NCI-H2196 (cell line): ENCODE measurements around the gene PADI2.

Source experiments
- DNase-seq: peaks from one replicate; lab custom pipeline; 2025; ENCODE audit not compliant: unreplicated experiment; lab: John Stamatoyannopoulos, UW

Gene PADI2

DNA sequence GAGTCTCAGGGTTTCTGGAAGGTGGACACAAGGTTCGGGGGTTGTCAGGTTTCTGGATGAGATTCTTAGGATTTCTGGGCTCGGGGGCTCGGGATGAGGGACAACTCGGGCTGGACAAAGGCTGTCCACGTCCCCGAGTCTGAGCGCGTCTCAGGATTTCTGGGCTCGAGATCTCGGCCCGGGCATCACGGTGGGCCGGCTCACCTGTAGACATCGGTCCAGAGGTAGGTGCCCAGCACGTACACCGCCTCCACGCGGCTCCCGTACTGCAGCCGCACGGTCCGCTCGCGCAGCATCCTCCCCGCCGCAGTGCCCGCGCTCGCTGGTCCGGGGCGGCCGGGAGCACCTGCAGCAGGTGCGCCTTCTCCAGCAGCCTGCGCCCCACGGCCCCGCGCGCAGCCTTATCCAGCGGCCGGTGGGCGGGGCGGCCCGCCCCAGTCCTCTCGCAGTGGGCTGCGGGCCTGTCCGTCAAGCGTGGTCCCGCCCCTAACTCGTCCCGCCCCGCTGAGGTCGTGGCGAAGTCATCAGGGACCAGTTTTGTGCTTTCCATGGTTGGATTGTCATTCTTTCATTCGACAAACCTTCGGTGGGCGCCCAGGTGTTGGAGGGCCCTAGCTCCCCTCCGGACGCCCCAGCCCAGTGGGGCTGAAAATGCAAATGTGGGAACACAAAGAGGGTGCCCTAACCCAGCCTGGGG lies at the start of gene PADI2:
Gene PADI2, minus strand, starts transcription at position 376 of the 697 bp plus-strand sequence. Its CDS starts 80 bp downstream, at position 296.
- DNase-seq, result peak; percentile 90

DNA sequence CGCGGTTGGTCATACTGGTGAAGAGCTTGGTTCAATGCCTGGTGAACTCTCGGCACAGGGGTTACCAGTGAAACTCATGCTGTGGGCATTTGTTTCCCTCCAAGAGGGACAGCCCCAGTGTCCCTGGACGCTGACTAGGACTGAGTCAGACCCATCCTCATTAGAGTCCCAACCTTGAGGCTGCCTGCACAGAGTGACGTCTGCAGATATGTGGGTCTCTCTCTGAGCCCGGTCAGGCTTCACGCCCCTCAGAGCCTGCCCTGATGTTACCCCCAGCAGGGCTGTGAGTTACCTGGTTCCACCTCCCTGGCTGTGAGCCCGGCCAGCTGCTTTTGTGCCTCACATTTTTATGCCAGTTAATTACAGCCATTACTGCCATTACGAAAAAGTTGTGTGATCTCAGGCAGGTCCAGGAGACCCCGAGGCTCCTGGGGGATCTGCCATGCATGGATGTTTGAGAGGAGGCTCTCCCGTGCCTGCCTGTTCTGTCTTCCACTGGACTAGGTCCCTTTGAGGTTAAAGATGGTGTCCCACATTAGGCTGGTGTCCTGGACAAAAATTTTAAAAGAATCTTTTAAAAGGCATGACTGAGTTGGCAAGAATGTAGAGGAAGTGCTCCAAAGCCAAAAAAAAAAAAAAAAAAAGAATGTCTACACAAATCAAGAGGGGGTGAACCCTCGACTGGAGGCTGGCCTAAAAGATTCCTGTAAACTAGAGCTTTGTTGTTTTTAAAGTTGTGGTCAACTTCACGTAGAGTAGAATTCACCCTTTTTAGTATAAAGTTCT lies 49.0 kb upstream of the PADI2 start:
- DNase-seq, result no peak

DNA sequence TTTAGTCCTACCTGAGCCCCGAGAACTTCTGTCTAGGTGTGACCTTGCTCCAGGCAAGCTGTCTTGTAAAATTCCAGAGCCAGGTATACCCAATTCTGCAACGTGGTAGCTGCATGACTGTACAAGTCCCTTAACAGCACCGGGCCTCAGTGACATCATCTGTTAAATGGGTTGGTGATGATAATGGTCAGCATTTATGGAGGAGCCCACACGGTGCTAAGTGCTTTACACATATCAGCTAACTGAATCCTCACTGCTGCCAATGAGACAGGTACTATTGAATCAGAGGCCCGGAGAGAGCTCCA lies 48.5 kb upstream of the PADI2 start:
- DNase-seq, result no peak

DNA sequence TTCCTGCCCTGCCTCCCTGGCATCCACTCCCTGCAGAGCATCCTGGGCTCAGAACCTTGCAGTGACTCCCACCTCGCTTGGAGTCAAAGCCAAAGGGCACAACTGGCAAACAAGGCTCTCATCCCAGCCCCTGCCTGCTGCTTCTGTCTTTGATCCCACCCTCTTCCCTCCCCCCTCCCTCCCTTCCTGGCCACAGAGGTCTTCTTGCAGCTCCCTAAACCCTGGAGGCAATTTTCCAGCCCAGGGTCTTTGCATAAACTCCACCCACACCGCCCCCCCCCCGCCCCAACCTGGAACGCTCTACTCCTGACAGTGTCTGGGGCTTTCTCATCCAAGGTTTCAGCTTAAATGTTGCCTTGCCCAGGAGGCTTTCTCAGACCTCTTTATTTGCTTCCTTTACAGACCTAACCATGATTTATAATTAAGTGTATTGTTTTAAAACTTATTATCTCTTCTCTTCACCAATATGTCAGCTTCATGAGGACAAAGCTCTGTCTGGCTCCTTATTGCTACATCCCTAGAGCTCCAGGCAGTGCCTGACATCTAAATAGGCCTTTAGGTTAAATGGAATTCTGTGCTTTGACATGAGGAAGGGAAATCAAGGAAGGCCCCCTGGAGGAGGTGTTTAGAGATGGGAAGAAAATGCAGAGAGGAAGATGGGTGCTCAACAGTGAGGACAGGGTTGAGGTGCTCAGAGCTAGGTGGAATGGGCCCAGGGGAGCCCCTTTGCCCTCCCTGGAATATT lies 48.0 kb upstream of the PADI2 start:
- DNase-seq, result no peak

DNA sequence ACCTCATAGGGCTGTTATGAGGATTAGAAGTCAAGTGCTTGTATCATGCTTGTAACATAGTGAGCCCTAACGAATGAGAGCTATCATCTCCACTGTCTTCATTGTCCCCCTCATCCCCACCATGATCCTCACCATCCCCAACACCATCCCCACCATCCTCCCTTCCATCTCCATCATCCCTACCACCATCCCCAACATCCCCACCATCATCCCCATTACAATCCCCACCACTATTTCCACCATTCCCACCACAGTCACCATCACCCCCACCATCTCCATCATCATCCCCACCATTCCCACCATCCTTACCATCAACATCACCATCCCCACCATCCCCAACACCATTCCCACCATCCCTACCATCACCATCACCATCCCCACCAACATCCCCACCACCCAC lies 46.6 kb upstream of the PADI2 start:
- no peak for DNase-seq

DNA sequence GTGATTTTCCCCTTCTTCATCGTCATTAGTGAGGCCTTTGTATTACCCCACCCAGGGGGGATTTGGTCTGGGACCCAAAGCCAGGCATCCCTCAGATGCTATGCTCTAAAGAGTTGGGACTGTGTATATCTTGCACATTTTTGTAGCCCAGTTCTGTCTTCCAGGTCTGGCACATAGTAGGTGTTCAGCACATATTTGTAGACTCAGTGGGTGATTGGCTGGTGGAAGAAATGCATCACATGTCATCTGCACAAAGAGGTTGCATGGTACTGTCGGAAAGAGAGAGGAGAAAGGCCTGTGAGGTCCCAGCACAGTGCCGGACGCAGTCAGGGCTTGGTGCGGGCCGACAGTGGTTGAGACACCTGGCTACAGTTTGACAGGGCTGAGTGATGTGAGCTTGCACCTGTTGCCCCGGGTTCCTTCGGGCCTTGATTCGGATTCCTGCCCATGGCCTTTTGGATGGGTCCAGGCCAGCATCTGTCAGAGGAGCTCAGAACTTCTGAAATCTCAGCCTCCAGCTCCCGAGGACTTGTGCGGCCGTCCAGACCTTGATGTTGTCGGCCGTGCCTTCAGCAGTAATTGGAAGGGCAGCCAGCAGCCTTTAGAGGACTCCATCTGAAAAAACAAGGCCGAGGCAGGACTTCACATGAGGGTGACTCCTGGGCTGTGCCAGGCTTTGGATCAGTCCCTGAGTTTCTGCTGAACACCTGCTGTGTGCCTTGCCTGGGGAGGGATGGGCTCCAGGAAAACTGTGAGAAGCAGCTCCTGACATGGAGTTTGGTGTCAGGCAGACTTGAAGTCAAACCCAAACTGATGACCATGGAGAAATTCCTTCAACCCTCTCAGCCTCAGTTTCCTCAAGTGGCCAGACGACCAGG lies 44.8 kb upstream of the PADI2 start:
- no peak for DNase-seq

DNA sequence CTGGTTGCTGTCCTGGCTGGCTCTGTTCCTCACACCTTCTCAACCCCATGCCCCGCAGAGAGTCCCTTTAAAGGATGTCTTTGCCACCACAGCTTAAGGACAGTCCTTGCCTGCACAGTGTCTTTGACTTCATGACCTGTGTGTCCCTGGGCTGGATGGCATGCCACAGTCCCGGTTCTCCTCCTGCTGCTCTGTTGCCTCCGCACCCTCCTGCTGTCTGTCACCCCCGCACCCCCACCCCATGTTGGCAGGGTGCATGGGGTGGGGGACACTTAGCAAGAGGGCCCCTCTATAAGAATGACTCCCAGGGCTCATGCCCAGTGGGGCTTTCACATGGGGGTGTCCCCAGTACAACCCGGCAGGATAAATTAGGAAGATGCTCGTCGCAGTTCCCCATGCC lies 44.1 kb upstream of the PADI2 start:
- no peak for DNase-seq

DNA sequence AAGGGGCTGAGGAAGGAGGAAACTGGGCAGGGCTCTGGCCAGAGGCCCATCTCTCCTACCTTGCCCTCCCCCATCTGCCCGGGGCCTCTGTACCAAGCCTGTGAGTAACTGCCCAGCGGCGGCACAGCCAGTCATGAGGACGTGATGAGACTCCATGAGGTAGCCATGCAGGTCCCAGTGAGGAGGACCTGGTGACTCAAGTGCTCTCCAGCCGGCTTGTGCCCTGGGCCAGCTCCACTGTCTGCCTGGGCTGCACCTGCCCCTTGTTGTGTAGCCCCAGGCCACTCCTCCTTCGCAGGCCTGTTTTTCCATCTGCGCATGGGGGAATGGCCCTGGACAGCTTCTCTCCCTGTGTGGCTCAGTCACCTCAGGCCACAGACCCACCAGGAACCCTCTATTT lies 43.7 kb upstream of the PADI2 start:
- peak; percentile 61 for DNase-seq

DNA sequence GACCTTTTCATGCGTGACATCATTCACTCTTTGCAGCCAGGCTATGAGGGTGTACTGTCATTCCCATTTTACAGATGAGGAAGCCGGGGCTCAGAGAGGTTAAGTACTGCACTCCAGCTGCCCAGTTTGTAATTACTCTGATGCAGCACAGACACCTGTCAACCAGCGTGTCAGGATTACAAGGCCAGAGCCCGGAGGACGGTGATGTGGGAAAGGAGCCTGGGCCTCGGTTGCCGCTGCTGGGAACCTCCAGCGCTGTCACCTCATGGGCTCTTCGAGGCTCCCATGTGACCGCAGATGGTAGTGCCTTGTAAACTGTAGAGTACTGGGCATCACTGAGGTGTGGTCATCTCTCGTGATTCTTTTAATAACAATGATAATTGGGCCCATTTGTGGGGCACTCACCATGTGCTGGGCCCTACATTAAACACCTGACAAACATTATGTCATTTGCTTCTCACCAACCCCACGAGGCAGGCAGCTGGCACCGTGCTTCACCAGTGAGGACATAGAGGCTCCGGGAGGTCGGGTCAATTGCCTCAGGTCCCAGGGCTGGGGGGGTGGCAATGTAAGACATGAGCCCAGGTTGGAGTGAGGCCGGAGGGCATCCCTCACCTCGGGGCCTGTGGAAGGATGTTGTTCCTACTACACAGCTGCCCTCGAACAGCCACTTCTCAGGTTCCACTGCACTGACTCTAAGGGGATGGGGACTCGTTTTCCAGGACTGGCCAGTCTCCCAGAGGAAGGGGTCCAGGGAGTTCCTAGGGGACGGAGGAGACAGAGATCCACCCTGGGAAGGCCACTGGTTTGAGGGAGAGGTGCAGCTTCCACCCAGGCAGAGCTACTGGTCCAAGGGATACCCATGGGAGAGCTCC lies 42.9 kb upstream of the PADI2 start:
- no peak for DNase-seq

DNA sequence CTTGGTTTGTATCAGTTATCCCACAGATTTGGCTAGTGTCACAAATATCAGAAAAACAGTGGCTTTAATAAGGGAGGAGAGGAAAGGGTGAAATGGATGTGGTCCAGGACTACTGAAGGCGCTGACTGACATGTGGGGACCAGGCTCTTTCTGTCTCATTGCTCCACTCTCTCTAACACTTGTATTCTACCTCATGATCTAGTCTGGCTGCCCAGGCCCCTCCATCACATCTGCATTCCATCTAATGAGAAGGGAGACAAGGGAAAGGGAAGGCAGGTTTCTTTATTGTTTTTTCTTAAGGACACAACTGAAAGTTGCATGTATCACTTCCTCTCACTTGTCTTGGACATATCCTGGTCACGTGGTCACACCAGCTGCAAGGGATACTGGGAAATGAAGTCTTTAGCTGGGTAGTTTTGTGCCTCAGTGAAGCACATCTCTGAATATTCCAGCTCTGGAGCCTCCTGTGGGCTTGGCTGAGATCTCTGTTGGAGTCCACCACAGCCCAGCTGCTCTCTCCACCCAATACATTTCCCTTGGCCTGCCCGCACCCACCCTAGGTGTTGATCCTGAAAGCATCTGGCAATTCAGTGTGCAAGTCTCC lies 42.0 kb upstream of the PADI2 start:
- DNase-seq, result no peak

DNA sequence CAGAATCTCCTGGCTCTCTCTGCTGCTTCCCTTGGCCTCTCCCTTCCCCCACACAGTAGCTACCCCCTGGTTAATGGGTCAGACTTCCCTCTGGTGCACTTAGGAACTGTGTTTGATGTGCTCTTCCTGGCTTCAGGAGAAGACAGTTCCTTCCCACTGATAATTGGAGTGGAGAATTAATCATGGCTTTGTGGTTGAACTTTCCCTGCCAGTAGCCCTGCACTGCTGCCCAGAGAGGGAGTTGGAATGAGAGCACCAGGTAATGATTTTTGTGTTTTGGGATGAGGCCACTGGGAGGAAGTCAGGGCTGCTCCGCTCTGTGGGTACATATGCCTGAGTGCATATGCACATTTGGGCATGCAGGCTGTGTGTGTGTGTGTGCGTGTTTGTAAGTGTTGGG lies 39.7 kb upstream of the PADI2 start:
- no peak for DNase-seq

DNA sequence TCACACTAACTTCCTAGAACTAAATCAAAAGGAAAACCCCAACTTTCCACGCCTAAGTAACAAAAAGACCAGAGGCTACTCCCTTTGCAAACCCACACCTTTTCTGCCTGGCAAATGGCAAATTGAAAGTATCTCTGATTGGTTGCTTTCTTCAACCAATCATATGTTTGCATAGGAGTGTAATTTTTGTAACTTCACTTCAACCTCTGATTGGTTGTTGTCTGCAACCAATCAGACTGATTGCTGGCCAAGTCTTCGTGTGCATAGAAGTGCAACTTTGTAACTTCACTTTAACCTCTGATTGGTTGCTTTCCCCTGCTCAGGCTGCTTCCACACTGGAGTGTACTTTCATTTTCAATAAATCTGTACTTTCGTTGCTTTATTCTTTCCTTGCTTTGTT lies 36.9 kb upstream of the PADI2 start:
- DNase-seq, result no peak

DNA sequence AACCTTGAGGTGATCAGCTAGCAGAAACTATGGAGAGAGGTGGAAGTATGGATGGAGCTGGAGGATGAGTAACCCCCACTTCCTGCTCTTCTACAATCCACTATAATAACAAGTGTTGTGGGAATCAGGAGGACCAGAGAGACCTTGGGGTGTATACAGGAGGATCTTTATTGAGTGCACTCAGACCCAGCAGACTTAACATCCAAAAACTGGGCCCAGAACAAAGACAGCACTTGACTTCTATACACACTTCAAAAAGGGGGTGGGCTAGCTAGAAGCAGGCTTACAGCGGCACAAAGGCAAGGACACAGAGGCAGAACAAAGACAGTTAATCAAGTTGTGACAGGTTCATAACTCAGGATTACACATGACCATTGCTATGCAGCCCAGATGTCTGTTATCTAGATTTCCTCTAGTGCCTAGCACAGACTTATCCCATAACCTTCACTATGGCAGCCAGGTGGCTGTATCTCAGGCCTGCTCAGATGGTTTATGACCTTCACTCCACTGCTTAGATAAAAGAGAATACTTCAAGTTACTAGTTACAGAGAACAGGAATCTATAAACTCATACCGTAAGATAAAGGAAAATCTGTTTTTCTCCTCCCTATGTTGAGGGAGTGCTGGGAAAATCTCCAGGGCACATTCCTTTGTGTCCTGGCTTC lies 36.1 kb upstream of the PADI2 start:
- DNase-seq, result no peak

DNA sequence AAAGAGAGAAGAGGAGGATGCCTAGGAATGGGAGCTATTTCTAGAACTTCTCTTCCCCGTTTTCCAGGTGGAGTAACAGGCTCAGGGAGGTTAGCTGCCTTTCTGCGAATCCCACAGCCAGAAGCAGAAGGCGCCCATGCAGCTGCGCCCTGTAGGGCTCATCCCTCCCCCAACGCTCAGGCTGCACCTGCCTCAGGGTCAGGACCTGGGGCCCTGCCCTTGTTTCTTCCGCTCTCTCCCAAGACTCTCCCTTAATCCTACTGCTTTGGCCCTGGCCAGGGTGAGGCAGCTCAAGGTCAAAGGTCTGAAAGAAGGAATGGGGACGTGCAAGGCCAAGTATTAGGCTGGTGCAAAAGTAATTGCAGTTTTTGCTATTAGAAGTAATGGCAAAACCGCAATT lies 30.5 kb upstream of the PADI2 start:
- DNase-seq, result no peak

DNA sequence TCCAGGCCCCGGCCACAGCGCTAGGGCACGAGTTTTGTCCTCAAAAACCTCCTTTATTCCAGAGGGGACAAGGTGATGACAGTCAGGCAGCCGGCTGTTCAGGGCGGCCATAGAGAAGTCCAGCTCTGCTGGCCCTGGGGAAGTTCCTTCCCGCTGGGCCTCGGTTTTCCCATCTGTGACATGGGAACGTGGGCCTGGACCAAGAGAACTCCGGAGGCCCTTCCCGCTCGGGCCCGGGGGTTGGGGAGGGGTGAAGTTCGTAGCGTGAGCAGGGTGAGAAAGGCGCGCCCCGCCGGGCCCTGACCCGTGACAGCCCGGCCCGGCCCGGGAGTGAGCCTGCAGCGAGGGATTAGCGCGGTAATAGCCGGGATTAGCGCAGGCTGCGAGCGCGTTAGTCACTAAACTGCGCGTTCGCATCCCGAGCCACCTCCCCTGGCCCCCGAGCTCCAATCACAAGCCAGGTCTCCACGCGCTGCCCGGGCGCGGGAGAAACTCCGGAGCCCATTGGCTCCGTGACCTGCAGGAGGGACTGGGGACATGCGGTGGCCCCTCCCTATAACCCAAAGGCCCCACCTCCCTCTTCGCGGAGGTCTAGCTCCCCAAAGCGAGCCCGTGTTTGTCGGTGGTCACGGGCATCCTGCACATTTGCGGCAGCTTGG lies 29.8 kb upstream of the PADI2 start:
- no peak for DNase-seq

DNA sequence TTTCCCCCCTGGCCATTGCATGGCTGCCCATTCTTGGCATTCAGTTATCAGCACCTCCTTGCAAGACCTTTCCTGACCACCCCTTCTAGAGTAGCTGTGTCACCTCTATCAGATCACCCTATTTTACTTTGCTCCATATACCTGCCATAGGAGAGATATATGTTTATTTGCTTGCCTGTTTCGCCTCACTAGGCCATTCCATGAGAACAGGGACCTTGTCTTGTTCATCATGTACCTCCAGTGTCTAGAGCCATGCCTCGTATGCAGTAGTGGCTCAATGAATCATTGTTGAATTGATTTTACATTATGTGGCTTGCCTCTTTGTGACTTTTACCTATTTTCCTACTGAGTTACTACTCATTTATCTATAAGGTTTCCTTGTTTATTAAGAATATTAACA lies 26.4 kb upstream of the PADI2 start:
- no peak for DNase-seq

DNA sequence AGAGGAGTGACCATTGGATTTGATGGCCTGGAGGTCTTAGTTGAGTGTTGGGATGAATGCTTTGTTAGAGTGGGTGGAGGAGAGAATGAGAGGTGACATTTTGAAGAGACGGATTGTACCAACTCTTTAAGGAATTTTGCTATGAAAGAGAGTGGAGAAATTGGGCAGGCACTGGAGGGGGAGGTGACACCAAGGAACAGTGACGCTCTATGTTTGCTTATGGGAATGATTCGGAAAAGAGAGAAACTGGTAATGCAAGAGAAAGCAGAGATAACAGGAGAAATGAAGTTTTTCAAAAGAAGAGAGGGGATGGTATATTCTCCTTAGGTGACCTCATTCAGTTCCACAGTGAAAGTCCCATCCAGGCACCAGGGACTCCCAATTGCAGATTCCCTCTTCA lies 24.5 kb upstream of the PADI2 start:
- no peak for DNase-seq

DNA sequence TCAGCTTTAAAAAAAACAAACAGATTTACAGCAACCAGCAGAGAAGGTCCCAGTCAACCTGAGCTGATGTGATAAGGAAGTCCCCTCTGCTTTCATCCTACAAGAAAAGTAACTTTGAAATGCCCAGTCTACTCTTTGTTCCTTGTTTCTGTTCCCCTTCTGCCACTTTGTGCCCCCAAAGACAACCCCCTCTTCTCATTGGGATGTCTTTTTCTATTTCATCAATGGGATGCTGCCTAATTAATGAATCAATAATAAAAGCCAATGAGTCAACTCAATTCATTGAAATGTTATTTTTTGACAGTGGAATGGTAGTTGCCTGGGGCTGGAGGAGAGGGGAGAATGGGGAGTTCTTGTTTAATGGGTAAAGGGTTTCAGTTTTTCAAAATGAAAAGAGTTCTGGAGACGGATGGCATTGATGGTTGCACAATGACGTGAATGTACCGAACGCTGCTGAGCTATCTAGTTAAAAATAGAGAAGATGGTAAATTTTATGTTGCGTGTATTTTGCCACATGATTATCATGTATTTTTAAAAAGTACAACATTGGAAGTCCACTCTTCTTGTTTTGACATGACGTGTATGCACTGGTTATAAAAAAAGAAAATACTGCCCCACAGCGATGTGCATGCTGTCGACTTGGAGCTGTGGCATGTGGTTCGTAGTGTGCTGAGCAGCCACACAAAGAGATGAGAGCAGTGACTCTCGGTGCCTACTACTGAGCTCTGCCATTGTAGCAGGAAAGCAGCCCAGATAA lies 22.4 kb upstream of the PADI2 start:
- DNase-seq, result no peak
